Right forelimb (tissue), 1 donor: ENCODE measurements around the gene ZNF280A.

Experiments used
- DNase-seq: peaks from one replicate; pipeline ENCODE4 v3.0.0-alpha.2; 2018

Gene ZNF280A

GRCh38 chr22:22465782-22466181 is 54.3 kb downstream of the ZNF280A start:
- no peak for DNase-seq

- no peak for DNase-seq
Measured at GRCh38 chr22:22465094-22465602, 54.9 kb downstream of the ZNF280A start.

- no peak for DNase-seq
Measured at GRCh38 chr22:22464541-22465054, 55.5 kb downstream of the ZNF280A start.

- peak; percentile 61 for DNase-seq
Measured at GRCh38 chr22:22463855-22464540, 56.1 kb downstream of the ZNF280A start.
